ENCODE measurements around the gene FAM72A.

FAM72A gene

DNA sequence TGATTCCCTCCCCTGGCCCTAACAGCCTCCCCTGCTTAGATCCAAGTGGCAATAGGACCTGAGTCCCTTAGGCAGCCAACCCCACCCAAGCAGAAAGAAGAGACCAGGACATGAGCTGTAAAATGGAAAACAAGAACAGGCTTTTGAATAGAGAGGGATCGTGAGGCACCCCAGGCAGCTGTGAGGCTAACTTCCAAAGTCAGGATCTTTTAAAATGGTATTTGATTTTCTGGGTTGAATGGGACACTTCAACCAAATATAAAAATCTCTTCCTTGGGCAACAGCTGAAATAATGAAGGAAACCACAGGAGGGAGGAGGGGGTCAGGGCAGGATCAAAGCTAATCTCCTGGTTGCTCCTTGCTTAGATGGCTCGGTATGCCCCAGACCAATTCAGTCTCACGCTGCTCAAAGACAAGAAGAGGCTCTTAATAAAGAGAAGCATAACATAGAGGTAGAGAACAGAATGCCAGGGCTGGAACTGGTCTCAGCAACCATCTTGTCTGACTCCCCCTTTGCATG, 56.8 kb downstream of the FAM72A start:
- no peak for DNase-seq

DNA sequence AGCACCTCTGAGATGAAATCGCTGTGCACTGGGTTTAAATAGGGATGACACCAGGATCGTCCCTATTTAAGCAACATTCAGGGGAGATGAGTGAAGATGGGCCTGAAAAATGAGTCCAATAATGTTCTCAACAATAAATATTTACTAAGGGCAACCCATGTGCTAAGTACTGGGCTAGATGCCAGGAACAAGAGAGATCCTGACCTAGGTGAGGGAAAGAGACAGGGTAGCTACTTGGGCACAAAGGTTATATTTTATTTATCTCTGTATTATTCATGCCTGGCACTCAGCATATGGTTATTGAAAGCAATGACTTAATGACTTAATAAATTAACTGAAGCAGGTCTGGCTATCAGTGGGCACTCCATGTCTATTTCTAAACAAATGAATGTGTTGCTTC, 58.0 kb downstream of the FAM72A start:
- no peak for DNase-seq

DNA sequence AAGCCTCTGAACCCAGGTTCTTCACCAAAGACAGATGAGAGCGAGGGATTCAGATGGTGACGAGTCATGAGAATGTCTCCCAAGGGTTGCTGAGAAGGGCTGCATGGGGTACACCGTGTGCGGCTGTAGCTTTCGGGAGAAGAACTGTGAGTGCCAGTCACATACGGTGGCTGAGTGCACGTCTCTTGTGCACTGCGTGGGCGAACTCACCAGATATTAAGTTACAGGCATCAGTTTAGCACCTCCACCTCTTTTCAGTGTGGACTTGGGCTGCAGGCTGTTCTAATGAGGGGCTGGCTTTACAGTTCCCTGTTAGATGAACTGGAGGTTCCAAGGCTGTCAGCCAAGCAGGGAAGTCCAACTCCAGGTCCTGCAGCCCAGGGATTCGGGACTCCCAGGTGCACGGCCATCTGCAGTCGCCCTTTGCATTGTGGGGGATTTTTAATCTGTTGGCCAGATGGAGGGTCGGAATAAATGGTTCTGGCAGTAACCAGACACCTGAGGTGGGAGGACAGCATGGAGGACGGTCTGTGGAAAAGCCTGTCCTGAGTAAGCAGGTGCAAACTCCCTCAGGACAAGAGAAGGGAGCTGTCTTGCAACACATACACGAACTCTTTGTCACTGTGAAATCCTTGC, 59.0 kb downstream of the FAM72A start:
- DNase-seq, result no peak

GRCh38 chr1:206142770-206143169, 59.9 kb downstream of the FAM72A start:
- no peak for DNase-seq

GRCh38 chr1:206142011-206142410, 60.6 kb downstream of the FAM72A start:
- DNase-seq, result no peak

GRCh38 chr1:206136241-206136640, 66.4 kb downstream of the FAM72A start:
- DNase-seq, result no peak
